ENCODE results near the gene LCN10. TPM values are rescaled to one million over a fixed set of nuclear protein-coding genes. Genes with fewer than 3 reads are reported as not detected.
A peak's percentile ranks its signal among the peaks of the same experiment; 100 is the strongest.

Gene LCN10
- total and polyA plus RNA-seq, 9 of the 15 experiments (the other 6 are each of a cell fraction or from before 2014, with no cell fraction given), result 0.10 to 0.21 (median 0.14) TPM; not detected in 6

GRCh38 chr9:136711751-136712689 lies 30.7 kb downstream of the LCN10 start, which contains the start of gene DIPK1B (continued):
- TF ChIP-seq ZNF407 (IDR thresholded peaks at IDR 0.05; ENCODE audit: low read depth), result peak; percentile 26; the same call in 1 of the 2 replicates
- TF ChIP-seq TCF7 (IDR thresholded peaks at IDR 0.05; ENCODE audit: borderline replicate concordance), result no peak
- TF ChIP-seq HMG20B (CRISPR knock-in tag; IDR thresholded peaks at IDR 0.05), result no peak
- no peak for TF ChIP-seq CREB1 (IDR thresholded peaks at IDR 0.05)
- TF ChIP-seq CREB1 (CRISPR knock-in tag; IDR thresholded peaks at IDR 0.05), result peak; percentile 34; the same call in 1 of the 2 replicates
- TF ChIP-seq ZNF445 (CRISPR knock-in tag; IDR thresholded peaks at IDR 0.05; ENCODE audit: low read depth), result no peak
- peak; percentile 17 to 34 for TF ChIP-seq E2F6 (IDR thresholded peaks at IDR 0.05; ENCODE audit: borderline replicate concordance in 1 of 2, extremely low read depth in 1 of 2, insufficient read depth in 1 of 2, insufficient read length in 1 of 2, low read depth in 1 of 2, low read length in 1 of 2, poor library complexity in 1 of 2, severe bottlenecking in 1 of 2)
- no peak for TF ChIP-seq NCOA4 (IDR thresholded peaks at IDR 0.05; ENCODE audit: partially characterized antibody)
- no peak for TF ChIP-seq RBM22 (IDR thresholded peaks at IDR 0.05; ENCODE audit: low read depth, low read length, poor library complexity, severe bottlenecking)
- no peak for TF ChIP-seq NFIX (CRISPR knock-in tag; IDR thresholded peaks at IDR 0.05; ENCODE audit: low read depth)
- TF ChIP-seq FOXA3 (CRISPR knock-in tag; conservative IDR thresholded peaks at IDR 0.05 in 1 of 2, IDR thresholded peaks at IDR 0.05 in 1 of 2), result no peak
- TF ChIP-seq MNT (conservative IDR thresholded peaks at IDR 0.05), result peak in 1 of 2 experiments; percentile 35; a peak in 1 of 4 replicates
